HL-60 (cell line): ENCODE data around the gene XYLT1.

Source experiments
- POLR2AphosphoS5 ChIP-seq: IDR thresholded peaks from 2 replicates; pipeline ENCODE4 v1.6.1; 2012; ENCODE audit warnings: low read depth
- TF ChIP-seq, protein P1 (sequence below): IDR thresholded peaks from one replicate; pipeline ENCODE4 v1.5.1; 2011; ENCODE audit warnings: low read length, control low read depth, inconsistent platforms; ENCODE audit not compliant: insufficient read depth
- TF ChIP-seq, protein P2 (sequence below): IDR thresholded peaks from 2 replicates; pipeline ENCODE4 v1.6.1; 2012; ENCODE audit warnings: low read depth; ENCODE audit not compliant: insufficient replicate concordance

DNA sequence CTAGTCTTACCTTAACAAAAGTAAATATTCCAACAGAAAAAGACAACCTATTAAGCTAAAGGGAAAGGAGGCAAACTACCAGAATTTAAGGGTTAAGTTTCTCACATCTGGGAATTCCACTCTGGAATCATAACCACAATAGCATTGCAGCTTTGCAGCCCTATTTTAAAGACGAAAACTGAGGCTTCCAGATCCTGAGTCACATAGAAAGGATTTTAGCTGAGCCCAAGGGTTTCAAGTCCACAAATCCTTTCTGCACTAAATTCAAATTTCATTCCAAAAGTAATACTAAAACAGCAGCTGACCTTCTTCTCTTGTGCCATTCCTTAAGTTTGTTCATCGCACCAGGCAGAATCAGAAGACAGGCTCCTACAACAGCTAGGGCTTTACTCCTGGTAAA is 17.8 kb downstream of the XYLT1 start:
- TF ChIP-seq, protein P1, sequence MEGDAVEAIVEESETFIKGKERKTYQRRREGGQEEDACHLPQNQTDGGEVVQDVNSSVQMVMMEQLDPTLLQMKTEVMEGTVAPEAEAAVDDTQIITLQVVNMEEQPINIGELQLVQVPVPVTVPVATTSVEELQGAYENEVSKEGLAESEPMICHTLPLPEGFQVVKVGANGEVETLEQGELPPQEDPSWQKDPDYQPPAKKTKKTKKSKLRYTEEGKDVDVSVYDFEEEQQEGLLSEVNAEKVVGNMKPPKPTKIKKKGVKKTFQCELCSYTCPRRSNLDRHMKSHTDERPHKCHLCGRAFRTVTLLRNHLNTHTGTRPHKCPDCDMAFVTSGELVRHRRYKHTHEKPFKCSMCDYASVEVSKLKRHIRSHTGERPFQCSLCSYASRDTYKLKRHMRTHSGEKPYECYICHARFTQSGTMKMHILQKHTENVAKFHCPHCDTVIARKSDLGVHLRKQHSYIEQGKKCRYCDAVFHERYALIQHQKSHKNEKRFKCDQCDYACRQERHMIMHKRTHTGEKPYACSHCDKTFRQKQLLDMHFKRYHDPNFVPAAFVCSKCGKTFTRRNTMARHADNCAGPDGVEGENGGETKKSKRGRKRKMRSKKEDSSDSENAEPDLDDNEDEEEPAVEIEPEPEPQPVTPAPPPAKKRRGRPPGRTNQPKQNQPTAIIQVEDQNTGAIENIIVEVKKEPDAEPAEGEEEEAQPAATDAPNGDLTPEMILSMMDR = no peak
- TF ChIP-seq, protein P2, sequence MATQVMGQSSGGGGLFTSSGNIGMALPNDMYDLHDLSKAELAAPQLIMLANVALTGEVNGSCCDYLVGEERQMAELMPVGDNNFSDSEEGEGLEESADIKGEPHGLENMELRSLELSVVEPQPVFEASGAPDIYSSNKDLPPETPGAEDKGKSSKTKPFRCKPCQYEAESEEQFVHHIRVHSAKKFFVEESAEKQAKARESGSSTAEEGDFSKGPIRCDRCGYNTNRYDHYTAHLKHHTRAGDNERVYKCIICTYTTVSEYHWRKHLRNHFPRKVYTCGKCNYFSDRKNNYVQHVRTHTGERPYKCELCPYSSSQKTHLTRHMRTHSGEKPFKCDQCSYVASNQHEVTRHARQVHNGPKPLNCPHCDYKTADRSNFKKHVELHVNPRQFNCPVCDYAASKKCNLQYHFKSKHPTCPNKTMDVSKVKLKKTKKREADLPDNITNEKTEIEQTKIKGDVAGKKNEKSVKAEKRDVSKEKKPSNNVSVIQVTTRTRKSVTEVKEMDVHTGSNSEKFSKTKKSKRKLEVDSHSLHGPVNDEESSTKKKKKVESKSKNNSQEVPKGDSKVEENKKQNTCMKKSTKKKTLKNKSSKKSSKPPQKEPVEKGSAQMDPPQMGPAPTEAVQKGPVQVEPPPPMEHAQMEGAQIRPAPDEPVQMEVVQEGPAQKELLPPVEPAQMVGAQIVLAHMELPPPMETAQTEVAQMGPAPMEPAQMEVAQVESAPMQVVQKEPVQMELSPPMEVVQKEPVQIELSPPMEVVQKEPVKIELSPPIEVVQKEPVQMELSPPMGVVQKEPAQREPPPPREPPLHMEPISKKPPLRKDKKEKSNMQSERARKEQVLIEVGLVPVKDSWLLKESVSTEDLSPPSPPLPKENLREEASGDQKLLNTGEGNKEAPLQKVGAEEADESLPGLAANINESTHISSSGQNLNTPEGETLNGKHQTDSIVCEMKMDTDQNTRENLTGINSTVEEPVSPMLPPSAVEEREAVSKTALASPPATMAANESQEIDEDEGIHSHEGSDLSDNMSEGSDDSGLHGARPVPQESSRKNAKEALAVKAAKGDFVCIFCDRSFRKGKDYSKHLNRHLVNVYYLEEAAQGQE = no peak
- TF ChIP-seq POLR2AphosphoS5 = no peak
